ENCODE data around the gene GDF2.
A peak's percentile ranks its signal among the peaks of the same experiment; 100 is the strongest.

Gene GDF2

DNA sequence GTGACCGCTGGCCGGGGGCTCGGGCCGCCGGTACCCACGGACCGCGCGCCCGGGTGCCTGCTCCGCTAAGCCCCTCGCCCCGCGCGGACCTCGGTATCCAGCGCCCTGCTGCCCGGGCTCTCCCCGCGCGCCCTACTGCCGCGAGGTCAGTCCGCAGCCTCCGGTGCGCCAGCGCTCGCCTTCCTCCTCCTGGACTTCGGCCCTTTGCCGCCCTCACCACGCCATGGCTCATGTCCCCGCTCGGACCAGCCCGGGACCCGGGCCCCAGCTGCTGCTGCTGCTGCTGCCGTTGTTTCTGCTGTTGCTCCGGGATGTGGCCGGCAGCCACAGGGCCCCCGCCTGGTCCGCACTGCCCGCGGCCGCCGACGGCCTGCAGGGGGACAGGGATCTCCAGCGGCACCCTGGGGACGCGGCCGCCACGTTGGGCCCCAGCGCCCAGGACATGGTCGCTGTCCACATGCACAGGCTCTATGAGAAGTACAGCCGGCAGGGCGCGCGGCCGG, 21.8 kb upstream of the GDF2 start:
- Histone ChIP-seq H3K4me3 (ENCODE audit: insufficient read depth, low read depth, low read length) (peak overlapping the region; percentile 45), H3K27ac (ENCODE audit: insufficient read depth, low read depth, low read length, poor library complexity, severe bottlenecking) (no peak overlapping the region), H3K36me3 (ENCODE audit: control insufficient read depth, insufficient read depth, low read length) (no peaks in the 10 kb centered on the region), H3K27me3 (ENCODE audit: control insufficient read depth, insufficient read depth, low read length, poor library complexity, severe bottlenecking) (peaks cover 35% of the 10 kb centered on the region), H3K9me3 (ENCODE audit: control insufficient read depth, low read length) (no peaks in the 10 kb centered on the region), H3K4me1 (ENCODE audit: control insufficient read depth, insufficient read depth, low read length) (peaks cover 31% of the 10 kb centered on the region)
- WGBS, 2 experiments, result 4 to 5% methylated on average over 57 of the region's 57 CpGs

DNA sequence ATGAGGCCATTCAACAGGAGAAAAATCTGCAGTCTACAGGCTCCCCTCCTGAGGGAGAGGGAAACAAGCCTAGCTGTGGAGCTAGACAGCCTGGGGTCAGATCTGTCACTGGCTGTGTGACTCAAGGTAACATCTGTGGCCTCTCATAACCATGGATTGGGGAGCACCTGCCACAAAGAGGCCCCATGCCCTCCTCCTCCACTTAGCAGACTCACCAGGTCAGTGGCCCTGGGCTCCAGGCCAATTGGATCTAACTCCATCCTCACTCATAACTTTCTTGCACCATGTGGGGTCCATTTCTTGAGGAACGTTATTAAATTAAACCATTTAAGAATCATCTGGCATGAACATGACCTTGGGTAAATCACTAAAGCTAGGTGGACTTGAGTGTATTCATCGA, 20.4 kb upstream of the GDF2 start:
- Histone ChIP-seq H3K36me3 (ENCODE audit: control insufficient read depth, insufficient read depth, low read length) (no peaks in the 10 kb centered on the region), H3K9me3 (ENCODE audit: control insufficient read depth, low read length) (no peaks in the 10 kb centered on the region), H3K27me3 (ENCODE audit: control insufficient read depth, insufficient read depth, low read length, poor library complexity, severe bottlenecking) (peaks cover 35% of the 10 kb centered on the region), H3K4me1 (ENCODE audit: control insufficient read depth, insufficient read depth, low read length) (peaks cover 25% of the 10 kb centered on the region), H3K27ac (ENCODE audit: insufficient read depth, low read depth, low read length, poor library complexity, severe bottlenecking) (no peak overlapping the region), H3K4me3 (ENCODE audit: insufficient read depth, low read depth, low read length) (no peak overlapping the region)
- 98 to 99% methylated on average over 2 of the region's 2 CpGs for WGBS, 2 experiments

DNA sequence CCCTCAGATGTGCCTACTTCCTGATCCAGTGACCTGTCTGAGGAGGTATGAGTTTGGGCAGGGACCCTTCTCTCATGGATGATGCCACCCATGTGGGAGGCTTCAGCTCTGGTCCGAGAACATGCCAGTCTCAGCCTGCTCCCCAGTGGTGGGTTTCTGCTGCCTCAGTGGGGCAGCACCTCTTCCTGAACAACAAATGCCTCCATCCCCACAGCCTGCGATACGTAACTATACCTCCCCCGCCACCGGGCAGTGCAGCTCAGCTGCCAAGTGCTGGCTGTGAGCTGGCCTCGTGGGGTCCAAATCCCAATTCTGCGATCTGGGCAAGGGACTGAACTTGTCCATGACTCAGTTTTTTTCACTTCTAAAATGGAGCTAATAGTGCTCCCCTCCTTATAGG, 19.1 kb upstream of the GDF2 start:
- H3K27me3 ChIP-seq (ENCODE audit: control insufficient read depth, insufficient read depth, low read length, poor library complexity, severe bottlenecking), result peaks cover 35% of the 10 kb centered on the region

DNA sequence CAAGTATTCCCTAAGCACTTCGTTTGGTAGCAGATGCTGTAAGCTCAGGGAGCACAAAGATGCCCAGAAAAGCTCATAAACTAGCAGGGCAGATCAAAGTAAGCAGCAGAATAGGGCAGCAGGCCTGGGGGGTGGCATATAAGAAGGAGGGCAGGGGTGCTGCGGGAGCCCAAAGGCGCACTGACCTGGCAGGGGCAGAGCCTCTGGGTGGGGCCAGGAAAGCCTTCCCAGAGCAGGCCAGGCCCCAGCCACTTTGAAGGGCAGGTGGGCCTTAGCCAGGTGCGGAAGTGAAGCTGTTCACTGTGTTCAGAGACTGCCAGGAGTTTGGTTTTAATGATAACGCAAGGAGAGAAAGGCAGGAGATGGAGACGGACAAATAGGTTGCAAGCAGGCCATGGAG, 18.4 kb upstream of the GDF2 start:
- Histone ChIP-seq H3K4me3 (ENCODE audit: insufficient read depth, low read depth, low read length) (no peak overlapping the region), H3K9me3 (ENCODE audit: control insufficient read depth, low read length) (no peaks in the 10 kb centered on the region), H3K36me3 (ENCODE audit: control insufficient read depth, insufficient read depth, low read length) (no peaks in the 10 kb centered on the region), H3K27me3 (ENCODE audit: control insufficient read depth, insufficient read depth, low read length, poor library complexity, severe bottlenecking) (peaks cover 35% of the 10 kb centered on the region), H3K27ac (ENCODE audit: insufficient read depth, low read depth, low read length, poor library complexity, severe bottlenecking) (no peak overlapping the region), H3K4me1 (ENCODE audit: control insufficient read depth, insufficient read depth, low read length) (peaks cover 8% of the 10 kb centered on the region)
- WGBS, 2 experiments, result 92 to 93% methylated on average over 6 of the region's 6 CpGs

More for the DNA sequence above, 19.1 kb upstream of the GDF2 start:
- 90 to 95% methylated on average over 7 of the region's 7 CpGs for WGBS, 2 experiments
- Histone ChIP-seq H3K4me3 (ENCODE audit: insufficient read depth, low read depth, low read length) (no peak overlapping the region), H3K27ac (ENCODE audit: insufficient read depth, low read depth, low read length, poor library complexity, severe bottlenecking) (no peak overlapping the region), H3K36me3 (ENCODE audit: control insufficient read depth, insufficient read depth, low read length) (no peaks in the 10 kb centered on the region), H3K4me1 (ENCODE audit: control insufficient read depth, insufficient read depth, low read length) (peaks cover 14% of the 10 kb centered on the region), H3K9me3 (ENCODE audit: control insufficient read depth, low read length) (no peaks in the 10 kb centered on the region)

DNA sequence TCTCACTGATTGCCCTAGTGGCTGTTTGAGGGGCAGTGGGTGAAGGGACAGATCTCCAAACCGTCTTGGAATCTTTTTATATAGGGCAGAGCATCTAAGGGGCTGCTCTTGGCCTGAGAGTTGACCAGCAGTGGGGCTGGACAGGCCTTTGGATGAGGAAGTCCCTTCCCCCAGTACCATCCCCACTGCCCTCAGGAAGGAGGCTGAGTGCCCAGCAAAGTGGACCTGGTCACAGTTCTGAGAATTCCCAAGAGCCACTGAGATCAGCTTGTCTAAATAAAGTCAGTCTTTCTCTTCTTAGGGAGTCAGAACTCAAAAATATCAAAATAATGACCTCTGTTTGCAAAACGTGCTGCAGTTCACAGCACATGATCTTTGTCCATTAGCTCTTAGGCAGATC, 16.7 kb upstream of the GDF2 start:
- Histone ChIP-seq H3K27me3 (ENCODE audit: control insufficient read depth, insufficient read depth, low read length, poor library complexity, severe bottlenecking) (peaks cover 21% of the 10 kb centered on the region), H3K9me3 (ENCODE audit: control insufficient read depth, low read length) (no peaks in the 10 kb centered on the region), H3K4me1 (ENCODE audit: control insufficient read depth, insufficient read depth, low read length) (no peaks in the 10 kb centered on the region), H3K27ac (ENCODE audit: insufficient read depth, low read depth, low read length, poor library complexity, severe bottlenecking) (no peak overlapping the region), H3K4me3 (ENCODE audit: insufficient read depth, low read depth, low read length) (no peak overlapping the region), H3K36me3 (ENCODE audit: control insufficient read depth, insufficient read depth, low read length) (no peaks in the 10 kb centered on the region)
- 75 to 91% methylated on average over 2 of the region's 2 CpGs for WGBS, 2 experiments

DNA sequence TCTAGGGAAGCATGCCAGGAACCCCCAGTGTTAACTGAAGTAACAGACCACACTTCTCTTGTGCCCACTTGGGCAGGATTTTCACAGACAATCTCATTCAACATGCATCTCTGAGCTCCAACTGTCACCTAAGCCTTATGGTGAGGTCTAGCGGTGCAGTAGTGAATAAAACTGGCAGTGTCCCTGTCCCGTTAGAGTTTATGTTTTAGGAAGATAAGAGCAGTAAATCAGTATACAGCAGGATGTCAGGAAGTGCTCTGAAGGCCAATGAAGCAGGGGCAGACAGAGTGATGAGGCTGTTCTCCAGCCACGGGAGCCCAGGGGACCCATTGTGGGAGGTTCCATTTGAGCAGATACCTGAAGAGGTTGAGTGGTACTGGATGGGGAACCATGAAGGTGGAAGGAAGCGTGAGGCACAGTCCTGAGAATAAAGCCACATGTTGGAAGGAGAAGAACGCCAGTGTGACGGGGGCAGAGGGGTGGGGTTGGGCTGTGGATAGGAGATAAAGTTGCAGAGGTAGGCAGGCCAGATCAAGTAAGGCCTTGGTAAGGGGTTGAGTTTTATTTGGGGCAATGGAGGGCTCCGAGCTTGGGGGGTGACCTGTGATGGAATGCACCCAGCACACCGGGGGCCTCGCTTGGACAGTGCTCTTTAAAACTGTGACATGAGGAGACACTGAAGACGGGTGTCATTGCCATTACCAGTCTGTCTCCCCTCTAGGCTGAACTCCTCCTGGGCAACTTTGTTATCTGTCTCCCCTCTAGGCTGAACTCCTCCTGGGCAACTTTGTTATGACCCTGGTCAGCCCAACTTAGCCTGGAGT, 15.7 kb upstream of the GDF2 start:
- H3K36me3 ChIP-seq (ENCODE audit: control insufficient read depth, insufficient read depth, low read length), result no peaks in the 10 kb centered on the region
- no peaks in the 10 kb centered on the region for H3K4me1 ChIP-seq (ENCODE audit: control insufficient read depth, insufficient read depth, low read length)
- H3K27me3 ChIP-seq (ENCODE audit: control insufficient read depth, insufficient read depth, low read length, poor library complexity, severe bottlenecking), result peaks cover 11% of the 10 kb centered on the region
- H3K27ac ChIP-seq (ENCODE audit: insufficient read depth, low read depth, low read length, poor library complexity, severe bottlenecking), result no peak overlapping the region
- H3K4me3 ChIP-seq (ENCODE audit: insufficient read depth, low read depth, low read length), result no peak overlapping the region
- no peaks in the 10 kb centered on the region for H3K9me3 ChIP-seq (ENCODE audit: control insufficient read depth, low read length)
- WGBS, 2 experiments, result 90 to 95% methylated on average over 10 of the region's 10 CpGs

DNA sequence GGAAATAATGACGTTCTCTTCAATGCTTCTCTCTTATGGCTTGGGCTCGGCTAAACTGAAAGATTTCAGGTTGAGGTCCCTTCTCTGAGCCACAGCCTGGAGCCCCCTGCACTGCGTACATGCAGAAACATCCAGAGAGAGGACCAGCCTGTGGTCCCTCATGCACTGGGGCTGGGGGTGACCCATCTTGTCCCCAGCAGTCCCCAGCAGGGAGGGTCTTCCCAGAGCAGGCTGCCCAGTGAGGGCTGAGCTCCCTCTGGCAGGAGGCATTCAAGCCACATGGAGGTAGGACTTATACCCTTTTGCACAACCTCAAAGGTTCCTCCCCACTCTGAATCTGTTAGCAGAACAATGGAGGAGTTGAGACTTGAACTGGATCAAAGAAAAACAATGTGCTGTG, 14.9 kb upstream of the GDF2 start:
- no peaks in the 10 kb centered on the region for H3K9me3 ChIP-seq (ENCODE audit: control insufficient read depth, low read length)
- no peaks in the 10 kb centered on the region for H3K36me3 ChIP-seq (ENCODE audit: control insufficient read depth, insufficient read depth, low read length)
- H3K4me1 ChIP-seq (ENCODE audit: control insufficient read depth, insufficient read depth, low read length), result no peaks in the 10 kb centered on the region
- H3K4me3 ChIP-seq (ENCODE audit: insufficient read depth, low read depth, low read length), result no peak overlapping the region
- H3K27ac ChIP-seq (ENCODE audit: insufficient read depth, low read depth, low read length, poor library complexity, severe bottlenecking), result no peak overlapping the region
- WGBS, 2 experiments, result 92 to 93% methylated on average over 3 of the region's 3 CpGs
- peaks cover 5% of the 10 kb centered on the region for H3K27me3 ChIP-seq (ENCODE audit: control insufficient read depth, insufficient read depth, low read length, poor library complexity, severe bottlenecking)

DNA sequence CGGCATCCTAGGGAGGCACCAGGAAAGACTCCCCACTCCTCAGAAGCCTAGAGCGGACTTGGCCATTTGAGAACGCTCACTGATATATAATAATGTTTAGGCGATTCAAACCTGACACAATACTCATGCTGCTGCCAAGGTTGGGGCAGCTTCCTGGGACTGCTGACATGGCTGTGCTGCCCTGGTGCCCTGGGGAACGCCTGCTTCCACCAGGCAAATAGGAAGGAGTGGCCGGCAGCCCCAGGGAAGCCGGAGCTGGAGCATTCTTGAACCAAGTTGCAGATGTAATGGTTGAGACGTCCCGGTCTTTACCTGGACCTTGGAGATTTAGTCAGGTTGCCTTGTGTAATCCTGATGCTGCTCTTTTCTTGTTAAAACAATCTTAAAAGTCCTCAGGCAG, 13.5 kb upstream of the GDF2 start:
- H3K4me3 ChIP-seq (ENCODE audit: insufficient read depth, low read depth, low read length), result no peak overlapping the region
- H3K27me3 ChIP-seq (ENCODE audit: control insufficient read depth, insufficient read depth, low read length, poor library complexity, severe bottlenecking), result no peaks in the 10 kb centered on the region
- H3K9me3 ChIP-seq (ENCODE audit: control insufficient read depth, low read length), result no peaks in the 10 kb centered on the region
- H3K4me1 ChIP-seq (ENCODE audit: control insufficient read depth, insufficient read depth, low read length), result no peaks in the 10 kb centered on the region
- no peaks in the 10 kb centered on the region for H3K36me3 ChIP-seq (ENCODE audit: control insufficient read depth, insufficient read depth, low read length)
- no peak overlapping the region for H3K27ac ChIP-seq (ENCODE audit: insufficient read depth, low read depth, low read length, poor library complexity, severe bottlenecking)
- WGBS, 2 experiments, result 89 to 91% methylated on average over 9 of the region's 9 CpGs

DNA sequence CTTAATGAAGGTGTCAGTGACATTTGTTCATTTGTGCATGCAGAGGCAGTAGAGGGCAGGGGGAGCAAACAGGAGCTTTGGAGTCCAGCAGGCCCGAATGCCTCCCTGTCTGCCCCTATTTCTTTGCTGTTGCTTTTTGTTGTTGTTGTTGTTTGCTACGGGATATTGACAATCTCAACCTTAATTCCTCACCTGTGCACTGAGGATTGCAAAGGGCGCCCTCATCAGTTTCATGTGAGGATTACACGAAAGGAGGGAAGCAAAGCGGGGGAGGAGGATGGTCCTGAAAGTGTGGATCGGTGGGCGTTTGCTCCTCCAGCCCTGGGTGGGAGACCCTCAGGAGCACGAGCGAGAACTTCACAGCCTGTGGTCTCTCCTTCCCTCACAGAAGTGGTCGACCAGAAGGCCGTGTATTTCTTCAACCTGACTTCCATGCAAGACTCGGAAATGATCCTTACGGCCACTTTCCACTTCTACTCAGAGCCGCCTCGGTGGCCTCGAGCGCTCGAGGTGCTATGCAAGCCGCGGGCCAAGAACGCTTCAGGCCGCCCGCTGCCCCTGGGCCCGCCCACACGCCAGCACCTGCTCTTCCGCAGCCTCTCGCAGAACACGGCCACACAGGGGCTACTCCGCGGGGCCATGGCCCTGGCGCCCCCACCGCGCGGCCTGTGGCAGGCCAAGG, 12.7 kb upstream of the GDF2 start:
- Histone ChIP-seq H3K27me3 (ENCODE audit: control insufficient read depth, insufficient read depth, low read length, poor library complexity, severe bottlenecking) (no peaks in the 10 kb centered on the region), H3K36me3 (ENCODE audit: control insufficient read depth, insufficient read depth, low read length) (no peaks in the 10 kb centered on the region), H3K9me3 (ENCODE audit: control insufficient read depth, low read length) (no peaks in the 10 kb centered on the region), H3K4me1 (ENCODE audit: control insufficient read depth, insufficient read depth, low read length) (no peaks in the 10 kb centered on the region), H3K4me3 (ENCODE audit: insufficient read depth, low read depth, low read length) (no peak overlapping the region), H3K27ac (ENCODE audit: insufficient read depth, low read depth, low read length, poor library complexity, severe bottlenecking) (no peak overlapping the region)
- 85 to 86% methylated on average over 34 of the region's 34 CpGs for WGBS, 2 experiments

DNA sequence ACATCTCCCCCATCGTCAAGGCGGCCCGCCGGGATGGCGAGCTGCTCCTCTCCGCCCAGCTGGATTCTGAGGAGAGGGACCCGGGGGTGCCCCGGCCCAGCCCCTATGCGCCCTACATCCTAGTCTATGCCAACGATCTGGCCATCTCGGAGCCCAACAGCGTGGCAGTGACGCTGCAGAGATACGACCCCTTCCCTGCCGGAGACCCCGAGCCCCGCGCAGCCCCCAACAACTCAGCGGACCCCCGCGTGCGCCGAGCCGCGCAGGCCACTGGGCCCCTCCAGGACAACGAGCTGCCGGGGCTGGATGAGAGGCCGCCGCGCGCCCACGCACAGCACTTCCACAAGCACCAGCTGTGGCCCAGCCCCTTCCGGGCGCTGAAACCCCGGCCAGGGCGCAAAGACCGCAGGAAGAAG, 12.2 kb upstream of the GDF2 start:
- Histone ChIP-seq H3K27me3 (ENCODE audit: control insufficient read depth, insufficient read depth, low read length, poor library complexity, severe bottlenecking) (no peaks in the 10 kb centered on the region), H3K27ac (ENCODE audit: insufficient read depth, low read depth, low read length, poor library complexity, severe bottlenecking) (no peak overlapping the region), H3K9me3 (ENCODE audit: control insufficient read depth, low read length) (no peaks in the 10 kb centered on the region), H3K4me3 (ENCODE audit: insufficient read depth, low read depth, low read length) (no peak overlapping the region), H3K36me3 (ENCODE audit: control insufficient read depth, insufficient read depth, low read length) (no peaks in the 10 kb centered on the region), H3K4me1 (ENCODE audit: control insufficient read depth, insufficient read depth, low read length) (no peaks in the 10 kb centered on the region)
- 96 to 97% methylated on average over 37 of the region's 37 CpGs for WGBS, 2 experiments

Measured in ectodermal cell (in vitro differentiated cells).